Naive thymus-derived CD4-positive, alpha-beta T cell (primary cell): Measurements from ENCODE around the gene WDR17. TPM values are rescaled to one million over a fixed set of nuclear protein-coding genes. Genes with fewer than 3 reads are reported as not detected.

Experiments used
- ATAC-seq: fragments of 150-1000 bp; cut with Tn5 transposase; 2 replicates; pipeline ENCODE4 v1.10.0; 2021; ENCODE audit warnings: mild to moderate bottlenecking, moderate library complexity
- CTCF ChIA-PET: fragments of 350-600 bp; sonication (Branson Sonifier 250); formaldehyde crosslinking; loops from one replicate; lab custom pipeline; 2021; ENCODE audit warnings: antibody characterized with exemption; lab: Charles Lee
- POLR2A ChIA-PET: fragments of 350-600 bp; sonication (Branson Sonifier 250); formaldehyde crosslinking; loops from one replicate; lab custom pipeline; 2021; ENCODE audit warnings: antibody characterized with exemption, inconsistent platforms; lab: Charles Lee
- DNase-seq, 9 donors: peaks; one replicate each; pipeline versions ENCODE4 v3.0.0 to v3.0.0-alpha.2; 2020 to 2022; ENCODE audit warnings: mixed read lengths in 1 of 9
- H3K27ac ChIP-seq: one replicate; pipeline ENCODE4 v1.7.0; 2013; ENCODE audit warnings: mild to moderate bottlenecking, low read depth, low read length, moderate library complexity
- H3K27me3 ChIP-seq, 2 donors: one replicate each; pipeline ENCODE4 v1.7.0; 2013; ENCODE audit warnings: low read length in 2 of 2, mild to moderate bottlenecking in 2 of 2, moderate library complexity in 2 of 2; ENCODE audit not compliant: control insufficient read depth in 2 of 2, insufficient read depth in 2 of 2
- H3K36me3 ChIP-seq, 3 experiments: 1 replicate in 2 of 3; 2 replicates in 1 of 3; pipeline ENCODE4 v1.7.0; 2013; ENCODE audit warnings: low read length in 3 of 3, mild to moderate bottlenecking in 3 of 3, moderate library complexity in 1 of 3; ENCODE audit not compliant: insufficient read depth in 3 of 3, control insufficient read depth in 2 of 3
- H3K4me1 ChIP-seq, 2 donors: one replicate each; pipeline ENCODE4 v1.7.0; 2013; ENCODE audit warnings: low read length in 2 of 2, mild to moderate bottlenecking in 2 of 2, moderate library complexity in 1 of 2; ENCODE audit not compliant: control insufficient read depth in 2 of 2, insufficient read depth in 2 of 2
- H3K4me3 ChIP-seq: 2 replicates; pipeline ENCODE4 v1.7.0; 2013; ENCODE audit warnings: mild to moderate bottlenecking, low read length
- H3K9me3 ChIP-seq, 3 experiments: 1 replicate in 2 of 3; 2 replicates in 1 of 3; pipeline ENCODE4 v1.7.0; 2013; ENCODE audit warnings: low read length in 3 of 3; ENCODE audit not compliant: control insufficient read depth in 2 of 3
- H3K27ac Mint-ChIP-seq, 9 donors: one replicate each; pipeline ENCODE4 v1.8.0; 2020 to 2022; ENCODE audit warnings: mixed read lengths in 9 of 9, mild to moderate bottlenecking in 8 of 9, moderate library complexity in 5 of 9, inconsistent platforms in 2 of 9
- H3K27me3 Mint-ChIP-seq, 5 donors: one replicate each; pipeline ENCODE4 v1.8.0; 2021 to 2022; ENCODE audit warnings: mixed read lengths in 5 of 5, mild to moderate bottlenecking in 1 of 5
- H3K36me3 Mint-ChIP-seq, 5 donors: one replicate each; pipeline ENCODE4 v1.8.0; 2020 to 2022; ENCODE audit warnings: mixed read lengths in 5 of 5, mild to moderate bottlenecking in 3 of 5, inconsistent platforms in 1 of 5
- H3K4me1 Mint-ChIP-seq, 7 donors: one replicate each; pipeline ENCODE4 v1.8.0; 2020 to 2022; ENCODE audit warnings: mixed read lengths in 7 of 7, mild to moderate bottlenecking in 3 of 7, inconsistent platforms in 1 of 7
- H3K4me3 Mint-ChIP-seq, 10 donors: one replicate each; pipeline ENCODE4 v1.8.0; 2020 to 2022; ENCODE audit warnings: mild to moderate bottlenecking in 10 of 10, mixed read lengths in 10 of 10, moderate library complexity in 6 of 10, inconsistent platforms in 2 of 10
- H3K9me3 Mint-ChIP-seq, 11 donors: one replicate each; pipeline ENCODE4 v1.8.0; 2020 to 2022; ENCODE audit warnings: mixed read lengths in 11 of 11, mild to moderate bottlenecking in 4 of 11, inconsistent platforms in 1 of 11, moderate library complexity in 1 of 11
- intact Hi-C, 2 donors: fragments of 100-400 bp; cut with micrococcal nuclease; formaldehyde crosslinking; loops; one replicate each; pipeline ENCODE4 v1.15.1; 2023
- polyA plus RNA-seq, 2 donors: library from polyadenylated mRNA; unstranded; fragments of 300-500 nt; fragmentation: Illumina TruSeq; gene quantifications; one replicate each; pipeline ENCODE4 v1.2.3, GENCODE V29; 2021
- total RNA-seq, 6 experiments: library from RNA in 5 of 6; stranded (reverse) in 5 of 6; gene quantifications; 1 replicate in 5 of 6; 2 replicates in 1 of 6; pipeline ENCODE4 v1.2.3 and lab custom pipeline; 2021 to 2026

WDR17 gene
- total and polyA plus RNA-seq, 7 experiments from 2014 or later, result 0.22 to 1.5 (median 0.87) TPM

- H3K27ac ChIP-seq, result no peak overlapping the region
- no peak for DNase-seq
- POLR2A ChIA-PET, result interaction anchor here (0.7 kb wide), 1 partner anchor 62 kb away, joined by 4 read pairs; no protein-coding TSS in a partner anchor
- CTCF ChIA-PET, result no interaction called here
- no peaks in the 10 kb centered on the region for H3K9me3 ChIP-seq
- Mint-ChIP-seq H3K4me1 (peaks cover 3 to 12% (median 10%) of the 10 kb centered on the region in 7 donors), H3K36me3 (peaks cover 0 to 4% (median 0%) of the 10 kb centered on the region in 5 donors), H3K27ac (no peak overlapping the region), H3K4me3 (no peak overlapping the region), H3K9me3 (peaks cover 0 to 6% (median 0%) of the 10 kb centered on the region in 11 donors), H3K27me3 (peaks cover 11 to 43% (median 24%) of the 10 kb centered on the region in 5 donors)
- no peak overlapping the region for H3K4me3 ChIP-seq
- ATAC-seq, result no peak
- intact Hi-C loops, result loop anchor here in 1 of 2 donors (10.0 kb wide), 1 partner anchor 1122 kb away; no protein-coding TSS in a partner anchor
- peaks cover 5 to 9% of the 10 kb centered on the region in 2 donors for H3K4me1 ChIP-seq
- peaks cover 0 to 12% of the 10 kb centered on the region in 2 donors for H3K27me3 ChIP-seq
- no peaks in the 10 kb centered on the region for H3K36me3 ChIP-seq
Observed at GRCh38 chr4:176193126-176193525, 127.5 kb downstream of the WDR17 start.

GRCh38 chr4:176193938-176194337 lies 128.3 kb downstream of the WDR17 start:
- peaks cover 7 to 47% (median 20%) of the 10 kb centered on the region in 5 donors for H3K27me3 Mint-ChIP-seq
- Histone ChIP-seq H3K27me3 (peaks cover 0 to 12% of the 10 kb centered on the region in 2 donors), H3K4me1 (peaks cover 5 to 9% of the 10 kb centered on the region in 2 donors), H3K36me3 (no peaks in the 10 kb centered on the region), H3K4me3 (no peak overlapping the region), H3K9me3 (no peaks in the 10 kb centered on the region), H3K27ac (no peak overlapping the region)
- no peak for ATAC-seq
- H3K4me1 Mint-ChIP-seq, result peaks cover 3 to 12% (median 10%) of the 10 kb centered on the region in 7 donors
- peaks cover 0 to 4% (median 0%) of the 10 kb centered on the region in 5 donors for H3K36me3 Mint-ChIP-seq
- peak in 1 of 9 donors; percentile 27 for DNase-seq
- H3K9me3 Mint-ChIP-seq, result peaks cover 0 to 6% (median 0%) of the 10 kb centered on the region in 11 donors
- CTCF ChIA-PET, result no interaction called here
- POLR2A ChIA-PET, result no interaction called here
- H3K27ac Mint-ChIP-seq, result no peak overlapping the region
- peak overlapping the region in 3 of 10 donors; percentile 25 to 29 (median 25) for H3K4me3 Mint-ChIP-seq
- intact Hi-C loops, result loop anchor here in 1 of 2 donors (2.0 to 10.0 kb wide), 2 partner anchors 709 to 1121 kb away; no protein-coding TSS in a partner anchor

GRCh38 chr4:176195184-176195978 lies 129.7 kb downstream of the WDR17 start, which contains the start of gene SPATA4:
Gene SPATA4 (minus strand): TSS chr4:176195585. CDS start chr4:176195562, 23 bp downstream.
- Histone ChIP-seq H3K36me3 (no peaks in the 10 kb centered on the region), H3K4me3 (peak within 1 kb of the TSS; percentile 83), H3K9me3 (no peaks in the 10 kb centered on the region), H3K27ac (peak within 1 kb of the TSS; percentile 65), H3K4me1 (peaks cover 5 to 9% of the 10 kb centered on the region in 2 donors), H3K27me3 (peaks cover 0 to 12% of the 10 kb centered on the region in 2 donors)
- intact Hi-C loops, result loop anchor here (1.0 to 10.0 kb wide), 9 partner anchors 124 to 1913 kb away; partner anchors contain the start of genes CEP44 (in 2 of the 2), FBXO8 (in 2 of the 2), SPCS3 (in 2 of the 2) and WDR17 (in 2 of the 2)
- H3K36me3 Mint-ChIP-seq, result peaks cover 0 to 4% (median 0%) of the 10 kb centered on the region in 5 donors
- H3K27ac Mint-ChIP-seq, result peak within 1 kb of the TSS; percentile 75 to 96 (median 93)
- ChIA-PET POLR2A (interaction anchor here (0.7 to 2.4 kb wide), 4 partner anchors 13 to 1198 kb away, joined by 3 to 12 read pairs (median 4); partner anchors contain the start of gene SPCS3), CTCF (no interaction called here)
- peaks cover 3 to 12% (median 10%) of the 10 kb centered on the region in 7 donors for H3K4me1 Mint-ChIP-seq
- peak; percentile 85 to 92 (median 91) for DNase-seq
- ATAC-seq, result peak; percentile 99
- peaks cover 4 to 43% (median 16%) of the 10 kb centered on the region in 5 donors for H3K27me3 Mint-ChIP-seq
- peak within 1 kb of the TSS; percentile 83 to 94 (median 90) for H3K4me3 Mint-ChIP-seq
- peaks cover 0 to 6% (median 0%) of the 10 kb centered on the region in 11 donors for H3K9me3 Mint-ChIP-seq

- intact Hi-C loops, result loop anchor here (5.0 to 10.0 kb wide), 4 partner anchors 251 to 1916 kb away; partner anchors contain the start of genes CEP44 (in 1 of the 2), FBXO8 (in 1 of the 2) and NEIL3 (in 1 of the 2)
- no peak for ATAC-seq
- Mint-ChIP-seq H3K4me3 (no peak overlapping the region), H3K27me3 (peaks cover 4 to 27% (median 6%) of the 10 kb centered on the region in 5 donors), H3K4me1 (peaks cover 3 to 12% (median 10%) of the 10 kb centered on the region in 7 donors), H3K36me3 (peaks cover 0 to 4% (median 0%) of the 10 kb centered on the region in 5 donors), H3K9me3 (peaks cover 0 to 6% (median 0%) of the 10 kb centered on the region in 11 donors), H3K27ac (no peak overlapping the region)
- ChIA-PET POLR2A (no interaction called here), CTCF (no interaction called here)
- Histone ChIP-seq H3K36me3 (no peaks in the 10 kb centered on the region), H3K27ac (no peak overlapping the region), H3K4me3 (no peak overlapping the region), H3K9me3 (no peaks in the 10 kb centered on the region), H3K27me3 (peaks cover 0 to 2% of the 10 kb centered on the region in 2 donors), H3K4me1 (peaks cover 5 to 9% of the 10 kb centered on the region in 2 donors)
- DNase-seq, result no peak
Observed at GRCh38 chr4:176198316-176198903, 132.8 kb downstream of the WDR17 start.

- ATAC-seq (no peak), DNase-seq (no peak)
- H3K9me3 Mint-ChIP-seq, result no peaks in the 10 kb centered on the region
- intact Hi-C loops, result no loop called here
- no peak overlapping the region for H3K27ac Mint-ChIP-seq
- no peaks in the 10 kb centered on the region for H3K9me3 ChIP-seq
- H3K4me3 Mint-ChIP-seq, result no peak overlapping the region
- ChIA-PET POLR2A (no interaction called here), CTCF (no interaction called here)
- peaks cover 10 to 37% (median 30%) of the 10 kb centered on the region in 5 donors for H3K27me3 Mint-ChIP-seq
- no peaks in the 10 kb centered on the region for H3K36me3 Mint-ChIP-seq
- no peaks in the 10 kb centered on the region for H3K27me3 ChIP-seq
- H3K36me3 ChIP-seq, result no peaks in the 10 kb centered on the region
- H3K27ac ChIP-seq, result no peak overlapping the region
- no peak overlapping the region for H3K4me3 ChIP-seq
- H3K4me1 ChIP-seq, result no peaks in the 10 kb centered on the region
- peaks cover 0 to 7% (median 0%) of the 10 kb centered on the region in 7 donors for H3K4me1 Mint-ChIP-seq
Observed at GRCh38 chr4:176205299-176205698, 139.7 kb downstream of the WDR17 start.

- ATAC-seq, result no peak
- H3K27me3 Mint-ChIP-seq, result peaks cover 18 to 51% (median 37%) of the 10 kb centered on the region in 5 donors
Observed at GRCh38 chr4:176207839-176208238, 142.2 kb downstream of the WDR17 start.

More at GRCh38 chr4:176207839-176208238, 142.2 kb downstream of the WDR17 start:
- no peak overlapping the region for H3K4me3 ChIP-seq
- H3K9me3 Mint-ChIP-seq, result peaks cover 0 to 4% (median 0%) of the 10 kb centered on the region in 11 donors
- no peaks in the 10 kb centered on the region for H3K27me3 ChIP-seq
- H3K36me3 Mint-ChIP-seq, result no peaks in the 10 kb centered on the region
- no peak overlapping the region for H3K27ac ChIP-seq
- no peak for DNase-seq
- ChIA-PET CTCF (no interaction called here), POLR2A (interaction anchor here (1.1 kb wide), 1 partner anchor 12 kb away, joined by 5 read pairs; the partner anchor contains the start of gene SPATA4)
- H3K4me3 Mint-ChIP-seq, result no peak overlapping the region
- H3K4me1 Mint-ChIP-seq, result peaks cover 0 to 7% (median 0%) of the 10 kb centered on the region in 7 donors
- H3K9me3 ChIP-seq, result no peaks in the 10 kb centered on the region
- H3K4me1 ChIP-seq, result no peaks in the 10 kb centered on the region
- H3K36me3 ChIP-seq, result no peaks in the 10 kb centered on the region
- H3K27ac Mint-ChIP-seq, result no peak overlapping the region
- intact Hi-C loops, result no loop called here
